Measurements from ENCODE around the gene FRMD3.

- no peak for TF ChIP-seq POLR2A (IDR thresholded peaks at IDR 0.05; ENCODE audit: low read depth, low read length)
- TF ChIP-seq MAX (IDR thresholded peaks at IDR 0.05; ENCODE audit: insufficient read depth, insufficient read length), result no peak
Measured at GRCh38 chr9:83435301-83435700, 102.9 kb downstream of the FRMD3 start.

Data from endothelial cell of umbilical vein (primary cell).